Vein endothelial cell (primary cell): Measurements from ENCODE around the gene CLEC11A. TPM values are rescaled to one million over a fixed set of nuclear protein-coding genes. Genes with fewer than 3 reads are reported as not detected.

Experiments used
- total RNA-seq: library from RNA; depleted of rRNA; stranded (reverse); fragments of >200 nt; gene quantifications from 2 replicates; pipeline ENCODE4 v1.2.3, GENCODE V29; 2012

CLEC11A gene, protein sequence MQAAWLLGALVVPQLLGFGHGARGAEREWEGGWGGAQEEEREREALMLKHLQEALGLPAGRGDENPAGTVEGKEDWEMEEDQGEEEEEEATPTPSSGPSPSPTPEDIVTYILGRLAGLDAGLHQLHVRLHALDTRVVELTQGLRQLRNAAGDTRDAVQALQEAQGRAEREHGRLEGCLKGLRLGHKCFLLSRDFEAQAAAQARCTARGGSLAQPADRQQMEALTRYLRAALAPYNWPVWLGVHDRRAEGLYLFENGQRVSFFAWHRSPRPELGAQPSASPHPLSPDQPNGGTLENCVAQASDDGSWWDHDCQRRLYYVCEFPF
- 3.9 and 4.7 TPM in 2 replicates for total RNA-seq

DNA sequence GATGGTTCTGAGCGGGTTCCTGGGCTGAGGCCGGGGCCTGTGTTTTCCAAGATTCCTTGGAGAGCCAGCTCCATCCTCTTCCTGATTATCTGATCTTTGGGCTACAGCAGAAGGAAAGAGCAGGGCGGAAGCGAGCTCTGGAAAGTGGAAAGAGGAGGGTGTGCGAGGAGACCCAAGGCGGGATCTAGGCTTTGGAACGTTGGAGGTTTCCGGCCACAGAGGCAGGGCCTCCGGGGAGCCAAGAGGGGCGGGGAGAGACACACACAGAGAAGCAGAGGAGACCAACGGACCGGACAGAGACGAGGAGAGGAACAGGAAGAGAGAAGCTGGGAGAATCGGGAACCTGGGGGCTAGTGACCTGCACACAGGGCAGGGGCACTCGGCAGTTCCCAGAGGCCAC, at the start of gene CLEC11A:
Gene CLEC11A, plus strand, starts transcription at position 296 of the 400 bp plus-strand sequence. CDS start 162 bp downstream, outside the sequence.

DNA sequence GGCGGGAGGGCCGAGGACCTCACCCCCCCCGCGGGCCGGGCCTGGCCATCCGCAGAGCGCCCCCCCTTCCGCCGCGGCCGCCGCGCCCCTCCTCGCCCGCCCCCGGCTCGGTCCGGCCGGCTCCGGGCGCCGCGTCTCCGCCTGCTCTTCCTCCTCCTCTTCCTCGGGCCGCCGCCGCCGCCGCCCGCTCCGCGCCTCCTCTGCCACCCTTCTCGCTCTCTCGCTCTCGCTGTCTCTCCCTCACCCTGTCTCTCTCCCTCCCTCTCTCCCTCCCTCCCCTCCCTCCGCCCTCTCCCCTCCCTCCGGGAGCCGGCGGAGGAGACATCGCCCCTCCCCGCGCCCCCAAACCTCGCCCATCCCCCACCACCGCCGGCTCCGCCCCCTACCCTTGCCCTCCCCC, 3.6 kb upstream of the CLEC11A start, which contains the start of gene SHANK1:
Gene SHANK1, minus strand, starts transcription at position 237 of the 400 bp plus-strand sequence. CDS start 2,883 bp downstream, outside the sequence.

DNA sequence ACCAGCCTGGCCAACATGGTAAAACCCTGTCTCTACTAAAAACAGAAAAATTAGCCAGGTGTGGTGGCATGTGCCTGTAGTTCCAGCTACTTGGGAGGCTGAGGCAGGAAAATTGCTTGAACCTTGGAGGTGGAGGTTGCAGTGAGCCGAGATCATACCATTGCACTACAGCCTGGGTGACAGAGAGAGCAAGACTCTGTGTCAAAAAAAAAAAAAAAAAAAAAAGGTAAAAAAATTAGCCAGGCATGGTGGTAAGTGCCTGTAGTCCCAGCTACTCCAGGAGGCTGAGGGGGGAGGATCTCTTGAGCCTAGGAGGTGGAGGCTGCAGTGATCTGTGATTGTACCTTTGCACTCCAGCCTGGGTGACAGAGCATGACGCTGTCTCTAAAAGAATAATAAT, 47.0 kb downstream of the CLEC11A start, which contains the start of gene GPR32:
Gene GPR32, plus strand, starts transcription at position 301 of the 400 bp plus-strand sequence. CDS start 137 bp downstream, outside the sequence.

Other genes with a start within 250 kb of the CLEC11A start
- 64.8 and 72.5 TPM in 2 replicates for gene EMC10, start 246.9 kb upstream of the CLEC11A start, total RNA-seq
- gene GARIN5A, start 246.5 kb upstream of the CLEC11A start, total RNA-seq: 0.19 TPM in 1 of 2 replicates, not detected in the other
- gene JOSD2, start 212.2 kb upstream of the CLEC11A start, total RNA-seq: 13.3 and 20.3 TPM in 2 replicates
- gene ASPDH, start 209.5 kb upstream of the CLEC11A start, total RNA-seq: not detected in 2 replicates
- not detected in 2 replicates for gene LRRC4B, start 154.9 kb upstream of the CLEC11A start, total RNA-seq
- gene SYT3, start 83.5 kb upstream of the CLEC11A start, total RNA-seq: not detected in 2 replicates
- not detected in 2 replicates for gene C19orf81, start 73.9 kb upstream of the CLEC11A start, total RNA-seq
- 0.57 and 0.98 TPM in 2 replicates for gene SHANK1, start 3.6 kb upstream of the CLEC11A start, total RNA-seq
- gene GPR32, start 47.1 kb downstream of the CLEC11A start, total RNA-seq: not detected in 2 replicates
- gene ACP4, start 67.1 kb downstream of the CLEC11A start, total RNA-seq: not detected in 2 replicates
- gene KLK1, start 100.4 kb downstream of the CLEC11A start, total RNA-seq: not detected in 2 replicates
- gene KLK15, start 110.2 kb downstream of the CLEC11A start, total RNA-seq: not detected in 2 replicates
- gene KLK3, start 131.6 kb downstream of the CLEC11A start, total RNA-seq: not detected in 2 replicates
- gene KLK2, start 150.1 kb downstream of the CLEC11A start, total RNA-seq: not detected in 2 replicates
- not detected in 2 replicates for gene KLK4, start 188.0 kb downstream of the CLEC11A start, total RNA-seq
- gene KLK5, start 229.7 kb downstream of the CLEC11A start, total RNA-seq: not detected in 2 replicates
- 0.29 TPM in 1 of 2 replicates, not detected in the other for gene KLK6, start 246.2 kb downstream of the CLEC11A start, total RNA-seq